BJ (cell line): ENCODE data around the gene ACVR1. TPM values are rescaled to one million over a fixed set of nuclear protein-coding genes. Genes with fewer than 3 reads are reported as not detected.

Experiments used
- CTCF ChIA-PET: fragments of 350-600 bp; formaldehyde crosslinking; extraction: SDS; loops from one replicate; lab custom pipeline; 2021; ENCODE audit warnings: antibody characterized with exemption, inconsistent platforms; lab: Yijun Ruan, JAX
- POLR2A ChIA-PET: fragments of 300-600 bp; sonication (Branson Sonifier 250); formaldehyde crosslinking; extraction: SDS; loops from one replicate; lab custom pipeline; 2021; ENCODE audit warnings: antibody characterized with exemption; lab: Charles Lee
- DNase-seq: peaks from one replicate; pipeline ENCODE4 v3.0.0-alpha.2; 2011; ENCODE audit warnings: low read depth
- H3K27me3 ChIP-seq: 2 replicates; pipeline ENCODE4 v1.6.0; 2011; ENCODE audit warnings: low read length; ENCODE audit not compliant: control insufficient read depth, insufficient read depth
- H3K36me3 ChIP-seq: 2 replicates; pipeline ENCODE4 v1.5.1; 2011; ENCODE audit warnings: low read length; ENCODE audit not compliant: control insufficient read depth, insufficient read depth
- H3K4me3 ChIP-seq: 2 replicates; pipeline ENCODE4 v1.5.1; 2011; ENCODE audit warnings: low read depth, mild to moderate bottlenecking, control low read depth, low read length
- polyA plus RNA-seq: library from polyadenylated mRNA; depleted of rRNA; stranded (reverse); fragments of >200 nt; gene quantifications from 2 replicates; pipeline ENCODE4 v1.2.3, GENCODE V29; 2011
- TF ChIP-seq, protein P1 (sequence below): IDR thresholded peaks from 2 replicates; pipeline ENCODE4 v1.5.1; 2011; ENCODE audit warnings: low read depth, mild to moderate bottlenecking, control low read depth, inconsistent platforms, low read length, moderate library complexity; ENCODE audit not compliant: insufficient read depth

The ACVR1 gene
- polyA plus RNA-seq, 1 experiment = 28.5 TPM

DNA sequence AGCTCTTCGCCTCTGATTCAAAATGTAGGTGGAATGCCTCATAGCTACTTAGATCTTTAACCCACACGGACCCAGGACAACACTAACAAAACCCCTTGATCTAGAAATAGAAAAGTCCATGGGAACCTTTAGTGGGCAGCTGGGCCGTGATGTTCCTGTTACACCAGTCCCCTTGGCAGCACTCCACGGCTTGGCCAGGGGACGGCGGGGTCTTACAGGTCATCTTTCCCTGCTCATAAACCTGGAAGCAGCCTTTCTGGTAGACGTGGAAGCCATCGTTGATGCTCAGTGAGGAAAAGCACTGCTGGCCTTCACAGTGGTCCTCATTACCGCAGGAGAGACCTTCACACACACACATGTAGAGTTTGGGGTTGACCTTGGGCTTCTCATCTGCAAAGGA, 95.9 kb downstream of the ACVR1 start:
- H3K27me3 ChIP-seq = no peaks in the 10 kb centered on the region
- H3K4me3 ChIP-seq = no peak overlapping the region
- POLR2A ChIA-PET = no interaction called here
- CTCF ChIA-PET = interaction anchor here (0.7 to 2.2 kb wide), 3 partner anchors 97 to 936 kb away, joined by 3 to 9 read pairs (median 4); partner anchors contain the start of gene ACVR1
- peaks cover 4% of the 10 kb centered on the region for H3K36me3 ChIP-seq
- no peak for DNase-seq
- TF ChIP-seq, protein P1, sequence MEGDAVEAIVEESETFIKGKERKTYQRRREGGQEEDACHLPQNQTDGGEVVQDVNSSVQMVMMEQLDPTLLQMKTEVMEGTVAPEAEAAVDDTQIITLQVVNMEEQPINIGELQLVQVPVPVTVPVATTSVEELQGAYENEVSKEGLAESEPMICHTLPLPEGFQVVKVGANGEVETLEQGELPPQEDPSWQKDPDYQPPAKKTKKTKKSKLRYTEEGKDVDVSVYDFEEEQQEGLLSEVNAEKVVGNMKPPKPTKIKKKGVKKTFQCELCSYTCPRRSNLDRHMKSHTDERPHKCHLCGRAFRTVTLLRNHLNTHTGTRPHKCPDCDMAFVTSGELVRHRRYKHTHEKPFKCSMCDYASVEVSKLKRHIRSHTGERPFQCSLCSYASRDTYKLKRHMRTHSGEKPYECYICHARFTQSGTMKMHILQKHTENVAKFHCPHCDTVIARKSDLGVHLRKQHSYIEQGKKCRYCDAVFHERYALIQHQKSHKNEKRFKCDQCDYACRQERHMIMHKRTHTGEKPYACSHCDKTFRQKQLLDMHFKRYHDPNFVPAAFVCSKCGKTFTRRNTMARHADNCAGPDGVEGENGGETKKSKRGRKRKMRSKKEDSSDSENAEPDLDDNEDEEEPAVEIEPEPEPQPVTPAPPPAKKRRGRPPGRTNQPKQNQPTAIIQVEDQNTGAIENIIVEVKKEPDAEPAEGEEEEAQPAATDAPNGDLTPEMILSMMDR = no peak

DNA sequence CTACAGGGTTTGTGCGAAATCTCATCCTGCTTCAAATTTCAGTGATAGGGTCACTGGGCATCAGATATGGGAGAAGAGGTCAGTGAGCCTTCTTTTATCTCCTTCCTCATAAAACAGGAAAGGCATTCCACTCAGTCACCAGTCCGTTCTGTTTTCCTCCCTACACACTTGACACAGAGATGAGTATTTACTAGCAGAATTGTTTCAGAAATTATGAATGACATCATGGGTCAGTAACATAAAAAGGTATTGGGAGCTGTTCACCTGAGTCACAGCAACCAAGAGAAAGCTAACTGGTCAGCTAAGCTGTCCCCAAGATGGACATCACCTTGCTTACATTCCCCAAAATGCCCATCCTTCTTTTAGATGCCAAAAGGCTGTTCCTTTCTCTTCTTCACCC, 96.3 kb downstream of the ACVR1 start:
- H3K36me3 ChIP-seq = peaks cover 4% of the 10 kb centered on the region
- ChIA-PET POLR2A (no interaction called here), CTCF (interaction anchor here (0.7 to 2.4 kb wide), 4 partner anchors 97 to 936 kb away, joined by 3 to 9 read pairs (median 6); partner anchors contain the start of gene ACVR1)
- no peak overlapping the region for H3K4me3 ChIP-seq
- DNase-seq = no peak
- no peaks in the 10 kb centered on the region for H3K27me3 ChIP-seq
- TF ChIP-seq, protein P1 = no peak

DNA sequence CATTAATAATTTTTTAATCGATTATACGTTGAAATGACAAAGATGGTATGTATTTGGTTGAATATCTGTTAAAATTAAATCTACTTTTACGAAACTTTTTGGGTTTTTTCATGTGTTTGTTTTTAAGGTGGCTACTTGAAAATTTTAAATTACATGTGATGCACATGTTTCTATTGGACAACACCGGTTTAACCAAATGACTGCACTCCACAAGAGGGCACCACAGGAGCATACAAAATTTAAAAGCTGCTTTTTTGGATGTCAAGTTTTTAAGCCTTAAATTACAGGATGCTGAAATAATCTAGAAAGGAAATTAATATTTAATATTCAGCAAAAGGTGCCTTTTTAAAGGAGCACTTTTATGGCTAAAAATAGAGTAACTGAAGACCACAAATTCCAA, 98.7 kb downstream of the ACVR1 start:
- TF ChIP-seq, protein P1 = peak; percentile 70
- ChIA-PET CTCF (interaction anchor here (2.4 to 2.6 kb wide), 2 partner anchors 10 to 230 kb away, joined by 8 to 10 read pairs; no protein-coding TSS in a partner anchor), POLR2A (no interaction called here)
- no peak for DNase-seq
- Histone ChIP-seq H3K27me3 (no peaks in the 10 kb centered on the region), H3K4me3 (no peak overlapping the region), H3K36me3 (peaks cover 5% of the 10 kb centered on the region)

DNA sequence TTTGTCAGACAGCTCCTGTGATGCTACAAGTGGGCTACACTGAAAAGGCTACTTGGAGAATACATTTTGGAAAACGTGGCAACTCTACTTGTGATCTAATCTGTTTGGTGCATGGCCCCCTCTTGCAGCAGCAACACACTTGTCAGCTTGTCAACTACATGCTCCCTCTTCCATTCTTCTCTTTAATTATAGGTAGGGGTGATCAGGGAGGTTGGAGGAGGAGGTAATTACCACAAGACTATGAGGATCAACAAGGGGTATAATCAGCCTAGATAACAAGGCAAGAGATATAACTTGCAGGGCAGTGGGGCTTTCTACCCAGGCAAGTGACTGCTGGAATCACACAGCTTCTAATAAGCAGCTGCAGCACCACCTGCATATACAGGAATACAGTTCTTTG, 104.9 kb downstream of the ACVR1 start:
- no peak for DNase-seq
- no peaks in the 10 kb centered on the region for H3K27me3 ChIP-seq
- no peak overlapping the region for H3K4me3 ChIP-seq
- H3K36me3 ChIP-seq = peaks cover 5% of the 10 kb centered on the region; the same call in 1 of the 2 replicates
- CTCF ChIA-PET = interaction anchor here (0.9 kb wide), 1 partner anchor 274 kb away, joined by 3 read pairs; no protein-coding TSS in a partner anchor
- POLR2A ChIA-PET = no interaction called here
- TF ChIP-seq, protein P1 = no peak

DNA sequence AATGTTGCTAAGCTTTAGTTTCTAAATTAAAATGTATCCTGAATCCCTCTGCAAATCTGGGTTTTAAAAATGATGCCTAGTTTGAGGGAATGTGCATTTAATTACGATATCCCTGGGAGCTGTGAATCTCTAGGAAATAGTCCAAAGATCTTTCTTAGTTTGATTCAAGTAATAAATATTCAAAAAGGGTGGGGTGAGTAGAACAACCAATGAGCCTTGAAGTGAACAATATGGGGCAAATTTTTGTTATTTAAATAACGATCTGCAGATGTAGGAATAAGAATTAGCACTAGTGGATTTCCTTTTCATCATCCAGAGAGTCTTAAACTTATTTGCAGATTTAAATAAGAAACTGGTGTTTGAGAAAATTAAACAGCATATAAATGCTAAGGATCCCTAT, 106.3 kb downstream of the ACVR1 start:
- H3K36me3 ChIP-seq = peaks cover 5% of the 10 kb centered on the region; the same call in 1 of the 2 replicates
- TF ChIP-seq, protein P1 = no peak
- H3K4me3 ChIP-seq = no peak overlapping the region
- DNase-seq = no peak
- H3K27me3 ChIP-seq = no peaks in the 10 kb centered on the region
- CTCF ChIA-PET = interaction anchor here (0.7 to 0.9 kb wide), 3 partner anchors 8 to 217 kb away, joined by 3 read pairs; no protein-coding TSS in a partner anchor
- POLR2A ChIA-PET = interaction anchor here (0.6 kb wide), 1 partner anchor 1234 kb away, joined by 3 read pairs; no protein-coding TSS in a partner anchor
